SK-N-SH (cell line): ENCODE results near the gene POLR2A. TPM values are rescaled to one million over a fixed set of nuclear protein-coding genes. Genes with fewer than 3 reads are reported as not detected.

Experiments used
- CTCF ChIA-PET: fragments of 300-600, 350-600 bp; formaldehyde crosslinking; extraction: SDS; loops from one replicate; lab custom pipeline; 2021; lab: Yijun Ruan, JAX
- POLR2A ChIA-PET: fragments of 350-600 bp; sonication (Branson Sonifier 250); formaldehyde crosslinking; extraction: SDS; loops from one replicate; lab custom pipeline; 2020; ENCODE audit warnings: antibody characterized with exemption, inconsistent platforms; lab: Yijun Ruan, JAX
- DNase-seq: peaks from one replicate; pipeline ENCODE4 v3.0.0; 2012
- H2AFZ ChIP-seq: fragments of 200-600 bp; sonication (generic); 2 replicates; pipeline ENCODE4 v1.8.1; 2016; ENCODE audit warnings: antibody characterized with exemption, mild to moderate bottlenecking, low read depth
- H3F3A ChIP-seq: fragments of 200-600 bp; sonication (generic); replicated peaks from 2 replicates; pipeline ENCODE3; 2016; ENCODE audit warnings: antibody characterized with exemption, mild to moderate bottlenecking; ENCODE audit not compliant: insufficient read depth
- H3K27ac ChIP-seq, 2 experiments: fragments of 200-500 bp in 1 of 2; fragments of 200-600 bp in 1 of 2; sonication (Bioruptor generic) in 1 of 2; sonication (generic), shearing (Covaris generic) in 1 of 2; 2 replicates each; pipeline versions ENCODE4 v1.5.1 to v1.6.1; 2014 to 2016; ENCODE audit warnings: low read depth in 2 of 2, inconsistent platforms in 1 of 2, low read length in 1 of 2, mild to moderate bottlenecking in 1 of 2, mixed read lengths in 1 of 2
- H3K27me3 ChIP-seq: fragments of 200-600 bp; sonication (generic), shearing (Covaris generic); 2 replicates; pipeline ENCODE4 v1.6.1; 2016; ENCODE audit warnings: mixed run types; ENCODE audit not compliant: insufficient read depth
- H3K36me3 ChIP-seq, 2 experiments: fragments of 200-500 bp in 1 of 2; fragments of 200-600 bp in 1 of 2; sonication (Bioruptor generic) in 1 of 2; sonication (generic) in 1 of 2; replicated peaks in 1 of 2; 2 replicates each; pipeline versions ENCODE3 to v1.5.1; 2014 to 2016; ENCODE audit warnings: low read length in 1 of 2, mild to moderate bottlenecking in 1 of 2; ENCODE audit not compliant: insufficient read depth in 2 of 2, control insufficient read depth in 1 of 2
- H3K4me1 ChIP-seq, 2 experiments: fragments of 200-500 bp in 1 of 2; fragments of 200-600 bp in 1 of 2; sonication (Bioruptor generic) in 1 of 2; sonication (generic), shearing (Covaris generic) in 1 of 2; 2 replicates each; pipeline versions ENCODE4 v1.5.1 to v1.6.1; 2014 to 2016; ENCODE audit warnings: low read depth in 1 of 2, low read length in 1 of 2, mixed run types in 1 of 2; ENCODE audit not compliant: insufficient read depth in 2 of 2, control insufficient read depth in 1 of 2
- H3K4me2 ChIP-seq: fragments of 200-600 bp; sonication (generic), shearing (Covaris generic); 2 replicates; pipeline ENCODE4 v1.6.1; 2017; ENCODE audit warnings: mixed run types
- H3K4me3 ChIP-seq, 2 experiments: fragments of 200-500 bp in 1 of 2; fragments of 200-600 bp in 1 of 2; sonication (Bioruptor generic) in 1 of 2; sonication (generic), shearing (Covaris generic) in 1 of 2; 2 replicates each; pipeline versions ENCODE4 v1.5.1 to v1.8.1; 2014 to 2016; ENCODE audit warnings: low read depth in 2 of 2, inconsistent platforms in 1 of 2, low read length in 1 of 2, mild to moderate bottlenecking in 1 of 2, mixed read lengths in 1 of 2, moderate library complexity in 1 of 2
- H3K79me2 ChIP-seq: fragments of 200-600 bp; sonication (generic); 2 replicates; pipeline ENCODE4 v1.8.1; 2017; ENCODE audit warnings: mild to moderate bottlenecking; ENCODE audit not compliant: insufficient read depth
- H3K9ac ChIP-seq: fragments of 200-600 bp; sonication (generic); 2 replicates; pipeline ENCODE4 v1.6.1; 2017; ENCODE audit warnings: mixed run types
- H3K9me2 ChIP-seq: fragments of 200-600 bp; sonication (generic); 2 replicates; pipeline ENCODE4 v1.6.1; 2017; ENCODE audit warnings: mixed run types
- H3K9me3 ChIP-seq: fragments of 200-600 bp; sonication (generic); 2 replicates; pipeline ENCODE4 v1.6.1; 2017; ENCODE audit warnings: mixed run types, mild to moderate bottlenecking, moderate library complexity
- H4K20me1 ChIP-seq: fragments of 200-600 bp; sonication (generic); 2 replicates; pipeline ENCODE4 v1.6.1; 2017; ENCODE audit warnings: mild to moderate bottlenecking, mixed run types; ENCODE audit not compliant: insufficient read depth
- CHD2 ChIP-seq: fragments of 150-350 bp; IDR thresholded peaks from 2 replicates; pipeline ENCODE4 v1.6.1; 2018; ENCODE audit warnings: low read length; ENCODE audit not compliant: partially characterized antibody
- EP300 ChIP-seq, 2 experiments: IDR thresholded peaks; 2 replicates each; pipeline versions ENCODE4 v1.4.0 to v1.6.1; 2012; ENCODE audit warnings: borderline replicate concordance in 1 of 2, low read depth in 1 of 2, low read length in 1 of 2
- EZH2phosphoT487 ChIP-seq: fragments of 200-600 bp; sonication (generic); IDR thresholded peaks from 2 replicates; pipeline ENCODE4 v1.6.1; 2017; ENCODE audit warnings: low read depth, mixed run types, mild to moderate bottlenecking, antibody characterized with exemption, moderate library complexity, borderline replicate concordance
- FOXJ3 ChIP-seq: sonication (generic); formaldehyde crosslinking; IDR thresholded peaks from 2 replicates; pipeline ENCODE4 v1.5.1; 2020; ENCODE audit warnings: mild to moderate bottlenecking, missing genetic modification reagents
- GATA2 ChIP-seq: sonication (generic); formaldehyde crosslinking; IDR thresholded peaks from 2 replicates; pipeline ENCODE4 v1.5.0; 2020; ENCODE audit warnings: mild to moderate bottlenecking, missing genetic modification reagents
- MEF2A ChIP-seq: IDR thresholded peaks from 2 replicates; pipeline ENCODE4 v1.4.0; 2012; ENCODE audit warnings: low read depth, borderline replicate concordance
- POLR2AphosphoS5 ChIP-seq: IDR thresholded peaks from 2 replicates; pipeline ENCODE4 v1.6.1; 2012; ENCODE audit warnings: low read depth, low read length
- RCOR1 ChIP-seq: fragments of 150-350 bp; IDR thresholded peaks from 2 replicates; pipeline ENCODE4 v1.6.1; 2017; ENCODE audit warnings: antibody characterized with exemption, low read length
- RFX5 ChIP-seq: IDR thresholded peaks from 2 replicates; pipeline ENCODE4 v1.6.1; 2012; ENCODE audit warnings: mild to moderate bottlenecking, improper control_type of control experiment, low read length
- YY1 ChIP-seq: IDR thresholded peaks from 2 replicates; pipeline ENCODE4 v1.4.0; 2012; ENCODE audit warnings: low read depth, mild to moderate bottlenecking
- whole genome bisulfite sequencing: methylation state at CpG from one replicate; pipeline ENCODE4 v1.1.6; 2017; ENCODE audit warnings: low lambda C conversion rate; 5-methylcytosine and 5-hydroxymethylcytosine counted together
- polyA plus RNA-seq, 3 experiments: library from polyadenylated mRNA; depleted of rRNA; stranded (reverse); fragments of >200 nt; gene quantifications; 2 replicates each; pipeline ENCODE4 v1.2.3, GENCODE V29; 2012
- TF ChIP-seq, protein P1 (sequence below): IDR thresholded peaks from 2 replicates; pipeline ENCODE4 v1.4.0; 2012; ENCODE audit warnings: low read depth, borderline replicate concordance
- TF ChIP-seq, protein P2 (sequence below): IDR thresholded peaks from 2 replicates; pipeline ENCODE4 v1.4.0; 2012; ENCODE audit warnings: low read depth
- TF ChIP-seq, protein P3 (sequence below): fragments of 150-350 bp; IDR thresholded peaks from 2 replicates; pipeline ENCODE4 v1.6.1; 2016; ENCODE audit warnings: mild to moderate bottlenecking, low read depth, low read length

The POLR2A gene
- polyA plus RNA-seq, 1 of the 3 experiments (the other 2 are of a cell fraction) = 37.3 TPM

DNA sequence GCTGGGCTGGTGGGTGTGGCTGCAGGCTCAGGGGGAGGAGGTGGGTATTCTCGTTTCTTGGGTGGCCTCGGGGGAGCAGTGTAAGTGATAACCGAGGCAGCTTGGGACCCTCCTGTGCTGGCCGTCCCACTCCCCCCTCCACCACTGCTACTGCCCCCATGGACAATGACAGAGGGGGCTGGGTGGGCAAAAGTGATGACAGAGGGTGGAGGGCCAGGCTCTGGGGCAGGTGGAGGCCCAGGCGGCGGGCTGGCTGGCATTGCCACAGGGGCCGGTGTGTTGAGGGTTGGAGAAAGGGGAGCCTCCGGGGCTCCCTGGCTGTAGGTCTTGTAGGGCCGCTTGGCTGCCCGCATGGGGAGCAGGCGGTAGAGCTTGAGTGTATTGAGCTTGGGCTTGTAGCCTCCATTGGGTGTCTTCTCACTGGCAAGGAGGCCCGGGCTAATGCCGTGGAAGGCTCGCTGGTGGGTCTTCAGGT lies 20.8 kb upstream of the POLR2A start:
- no peaks in the 10 kb centered on the region for H3K9me2 ChIP-seq
- peaks cover 16% of the 10 kb centered on the region for H3F3A ChIP-seq
- H2AFZ ChIP-seq = no peak overlapping the region

DNA sequence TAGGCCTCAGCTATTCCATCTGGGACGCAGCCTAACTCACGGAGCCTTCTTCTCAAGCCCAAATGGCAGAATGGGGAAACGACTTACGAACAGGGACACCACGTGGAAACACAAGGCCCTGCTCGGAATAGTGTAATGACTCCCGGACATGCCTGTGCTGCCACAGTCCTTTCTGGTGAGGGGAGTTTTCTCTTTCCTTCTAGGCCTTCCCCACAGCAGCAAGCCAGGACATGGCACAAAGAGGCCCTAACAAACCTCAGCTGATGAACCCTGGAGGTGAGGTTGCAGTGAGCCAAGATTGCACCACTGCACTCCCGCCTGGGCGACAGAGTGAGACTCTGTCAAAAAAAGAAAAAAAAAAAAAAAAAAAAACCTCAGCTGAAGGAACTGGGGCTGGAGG lies 20.1 kb upstream of the POLR2A start:
- Histone ChIP-seq H3K36me3 (peaks cover 4 to 32% of the 10 kb centered on the region in 2 experiments), H3K9me3 (no peaks in the 10 kb centered on the region), H3F3A (peaks cover 11% of the 10 kb centered on the region), H4K20me1 (0 out of 2 replicates have a peak, but pooled peaks cover 7% of the 10 kb centered on the region), H3K27ac (no peak overlapping the region), H3K4me1 (peaks cover 4 to 12% of the 10 kb centered on the region in 2 experiments; a peak in 1 of 4 replicates), H3K27me3 (no peaks in the 10 kb centered on the region), H3K4me2 (no peak overlapping the region), H3K79me2 (peaks cover 30% of the 10 kb centered on the region), H3K9me2 (no peaks in the 10 kb centered on the region), H3K4me3 (no peak overlapping the region), H2AFZ (no peak overlapping the region), H3K9ac (no peak overlapping the region)
- TF ChIP-seq MEF2A (no peak), POLR2AphosphoS5 (no peak), EZH2phosphoT487 (no peak), FOXJ3 (CRISPR knock-in tag) (no peak)
- POLR2A ChIA-PET = interaction anchor here (0.7 kb wide), 1 partner anchor 15 kb away, joined by 3 read pairs; the partner anchor contains the start of gene ZBTB4
- no peak for DNase-seq
- 97% methylated on average over 9 of the region's 9 CpGs for WGBS
- CTCF ChIA-PET = interaction anchor here (1.1 kb wide), 1 partner anchor 16 kb away, joined by 3 read pairs; the partner anchor contains the start of gene ZBTB4

More for the DNA sequence above, 20.8 kb upstream of the POLR2A start:
- Histone ChIP-seq H3K27ac (no peak overlapping the region), H3K27me3 (no peaks in the 10 kb centered on the region), H3K9ac (no peak overlapping the region), H3K4me2 (no peak overlapping the region), H3K4me1 (peaks cover 4 to 12% of the 10 kb centered on the region in 2 experiments; a peak in 1 of 4 replicates), H3K36me3 (peaks cover 4 to 33% of the 10 kb centered on the region in 2 experiments), H3K4me3 (no peak overlapping the region), H3K79me2 (peaks cover 23% of the 10 kb centered on the region), H3K9me3 (no peaks in the 10 kb centered on the region)
- DNase-seq = no peak
- WGBS = 98% methylated on average over 14 of the region's 14 CpGs
- TF ChIP-seq, protein P1, sequence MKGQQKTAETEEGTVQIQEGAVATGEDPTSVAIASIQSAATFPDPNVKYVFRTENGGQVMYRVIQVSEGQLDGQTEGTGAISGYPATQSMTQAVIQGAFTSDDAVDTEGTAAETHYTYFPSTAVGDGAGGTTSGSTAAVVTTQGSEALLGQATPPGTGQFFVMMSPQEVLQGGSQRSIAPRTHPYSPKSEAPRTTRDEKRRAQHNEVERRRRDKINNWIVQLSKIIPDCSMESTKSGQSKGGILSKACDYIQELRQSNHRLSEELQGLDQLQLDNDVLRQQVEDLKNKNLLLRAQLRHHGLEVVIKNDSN = no peak
- no peak for TF ChIP-seq RCOR1
- TF ChIP-seq, all 33 proteins: peak for 0
- POLR2A ChIA-PET = interaction anchor here (0.7 kb wide), 1 partner anchor 16 kb away, joined by 3 read pairs; the partner anchor contains the start of gene ZBTB4
- 0 out of 2 replicates have a peak, but pooled peaks cover 7% of the 10 kb centered on the region for H4K20me1 ChIP-seq
- CTCF ChIA-PET = no interaction called here

DNA sequence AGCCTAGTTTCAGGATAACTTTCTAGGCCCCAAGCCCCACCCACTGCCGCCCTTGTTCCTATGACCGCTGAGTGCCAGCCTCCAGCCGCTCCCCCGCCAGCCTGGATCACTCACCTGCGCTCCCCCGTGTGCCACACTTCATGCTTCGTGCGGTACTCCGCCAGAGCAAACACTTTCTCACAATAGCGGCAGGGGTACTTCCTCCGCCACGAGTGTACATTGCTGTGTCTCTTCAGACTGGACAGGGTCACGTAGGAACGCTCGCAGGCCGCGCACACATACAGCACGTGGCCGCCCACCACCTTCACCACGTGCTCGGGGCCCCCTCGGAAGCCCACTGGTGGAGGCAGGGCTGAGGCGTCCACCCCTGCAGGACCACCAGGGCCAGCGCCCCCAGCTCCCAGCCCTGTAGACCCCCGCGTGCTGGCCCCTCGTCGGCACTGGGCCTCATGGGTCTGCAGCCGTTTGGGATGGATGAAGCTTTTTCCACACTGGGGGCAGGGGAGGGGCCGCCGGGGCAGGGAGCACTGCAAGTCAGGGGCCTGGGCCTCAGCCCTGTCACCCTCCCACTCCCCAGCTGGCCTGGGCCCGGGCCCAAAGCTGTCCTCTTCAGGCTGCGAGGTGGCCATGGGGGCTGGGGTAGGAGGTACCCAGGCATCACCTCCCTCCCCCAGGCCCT lies 18.4 kb upstream of the POLR2A start:
- 95% methylated on average over 31 of the region's 33 CpGs for WGBS

More for the DNA sequence above, 18.4 kb upstream of the POLR2A start:
- H3K9ac ChIP-seq = no peak overlapping the region
- H3F3A ChIP-seq = peaks cover 7% of the 10 kb centered on the region
- peaks cover 46% of the 10 kb centered on the region for H3K79me2 ChIP-seq
- TF ChIP-seq EP300 (IDR thresholded peaks at IDR 0.05; ENCODE audit: borderline replicate concordance in 1 of 2, low read depth in 1 of 2, low read length in 1 of 2) (no peak), YY1 (no peak), RFX5 (no peak), CHD2 (no peak), EZH2phosphoT487 (no peak), GATA2 (CRISPR knock-in tag) (no peak)
- TF ChIP-seq, protein P2, sequence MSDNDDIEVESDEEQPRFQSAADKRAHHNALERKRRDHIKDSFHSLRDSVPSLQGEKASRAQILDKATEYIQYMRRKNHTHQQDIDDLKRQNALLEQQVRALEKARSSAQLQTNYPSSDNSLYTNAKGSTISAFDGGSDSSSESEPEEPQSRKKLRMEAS = no peak
- TF ChIP-seq, protein P3, sequence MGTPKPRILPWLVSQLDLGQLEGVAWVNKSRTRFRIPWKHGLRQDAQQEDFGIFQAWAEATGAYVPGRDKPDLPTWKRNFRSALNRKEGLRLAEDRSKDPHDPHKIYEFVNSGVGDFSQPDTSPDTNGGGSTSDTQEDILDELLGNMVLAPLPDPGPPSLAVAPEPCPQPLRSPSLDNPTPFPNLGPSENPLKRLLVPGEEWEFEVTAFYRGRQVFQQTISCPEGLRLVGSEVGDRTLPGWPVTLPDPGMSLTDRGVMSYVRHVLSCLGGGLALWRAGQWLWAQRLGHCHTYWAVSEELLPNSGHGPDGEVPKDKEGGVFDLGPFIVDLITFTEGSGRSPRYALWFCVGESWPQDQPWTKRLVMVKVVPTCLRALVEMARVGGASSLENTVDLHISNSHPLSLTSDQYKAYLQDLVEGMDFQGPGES = no peak
- H3K9me2 ChIP-seq = no peaks in the 10 kb centered on the region
- no peak overlapping the region for H3K4me2 ChIP-seq
- no peaks in the 10 kb centered on the region for H3K9me3 ChIP-seq
- no peak overlapping the region for H3K4me3 ChIP-seq
- peaks cover 4 to 12% of the 10 kb centered on the region in 2 experiments; a peak in 1 of 4 replicates for H3K4me1 ChIP-seq
- ChIA-PET POLR2A (no interaction called here), CTCF (interaction anchor here (1.5 kb wide), 1 partner anchor 95 kb away, joined by 3 read pairs; no protein-coding TSS in a partner anchor)
- H3K27ac ChIP-seq = no peak overlapping the region
- H3K36me3 ChIP-seq = peaks cover 4 to 26% of the 10 kb centered on the region in 2 experiments
- H4K20me1 ChIP-seq = 0 out of 2 replicates have a peak, but pooled peaks cover 7% of the 10 kb centered on the region
- no peak for DNase-seq
- H2AFZ ChIP-seq = no peak overlapping the region
- no peaks in the 10 kb centered on the region for H3K27me3 ChIP-seq
